GM19395 (cell line): ENCODE measurements around the gene DENND1B.
"Not testable (repeated sequence)": the region's sequence is repeated elsewhere in the genome, so short reads cannot be mapped to it uniquely, and the experiment has no call there.

Experiments
- ATAC-seq: cut with Tn5 transposase; IDR thresholded peaks from one replicate; pipeline ENCODE4 v1.9.1; 2021; ENCODE audit warnings: mild to moderate bottlenecking, moderate library complexity; ENCODE audit not compliant: unreplicated experiment

The DENND1B gene

GRCh38 chr1:197752652-197753164 is 22.6 kb downstream of the DENND1B start:
- ATAC-seq = not testable (repeated sequence)

GRCh38 chr1:197750366-197750765 is 24.9 kb downstream of the DENND1B start:
- no peak for ATAC-seq

- ATAC-seq = no peak
These were observed 29.4 kb downstream of the DENND1B start for GRCh38 chr1:197745911-197746310.

GRCh38 chr1:197744979-197745378 is 30.3 kb downstream of the DENND1B start:
- no peak for ATAC-seq

GRCh38 chr1:197743578-197743977 is 31.7 kb downstream of the DENND1B start:
- ATAC-seq = no peak

GRCh38 chr1:197740992-197741391 is 34.3 kb downstream of the DENND1B start:
- ATAC-seq = no peak

- no peak for ATAC-seq
These were observed 36.4 kb downstream of the DENND1B start for GRCh38 chr1:197738927-197739326.

- no peak for ATAC-seq
These were observed 37.4 kb downstream of the DENND1B start for GRCh38 chr1:197737916-197738315.

- ATAC-seq = no peak
These were observed 38.6 kb downstream of the DENND1B start for GRCh38 chr1:197736685-197737084.

GRCh38 chr1:197735461-197735860 is 39.8 kb downstream of the DENND1B start:
- no peak for ATAC-seq

- no peak for ATAC-seq
These were observed 42.0 kb downstream of the DENND1B start for GRCh38 chr1:197733324-197733723.

- ATAC-seq = no peak
These were observed 43.1 kb downstream of the DENND1B start for GRCh38 chr1:197732187-197732586.

- no peak for ATAC-seq
These were observed 43.8 kb downstream of the DENND1B start for GRCh38 chr1:197731449-197731848.

GRCh38 chr1:197725976-197726375 is 49.3 kb downstream of the DENND1B start:
- no peak for ATAC-seq

- ATAC-seq = no peak
These were observed 50.2 kb downstream of the DENND1B start for GRCh38 chr1:197725044-197725443.

- ATAC-seq = no peak
These were observed 59.5 kb downstream of the DENND1B start for GRCh38 chr1:197715806-197716205.

- no peak for ATAC-seq
These were observed 68.7 kb downstream of the DENND1B start for GRCh38 chr1:197706601-197707000.

- ATAC-seq = no peak
These were observed 69.3 kb downstream of the DENND1B start for GRCh38 chr1:197705941-197706340.

GRCh38 chr1:197700688-197701087 is 74.6 kb downstream of the DENND1B start:
- not testable (repeated sequence) for ATAC-seq

GRCh38 chr1:197696372-197696771 is 78.9 kb downstream of the DENND1B start:
- no peak for ATAC-seq

GRCh38 chr1:197695961-197696360 is 79.3 kb downstream of the DENND1B start:
- no peak for ATAC-seq

- no peak for ATAC-seq
These were observed 82.3 kb downstream of the DENND1B start for GRCh38 chr1:197692965-197693364.

GRCh38 chr1:197691816-197692215 is 83.5 kb downstream of the DENND1B start:
- ATAC-seq = no peak
